HCT116 (cell line): ENCODE data around the gene RFLNA. TPM values are rescaled to one million over a fixed set of nuclear protein-coding genes. Genes with fewer than 3 reads are reported as not detected.

Experiments
- ATAC-seq: fragments of 200-7000 bp; cut with Tn5 transposase; 2 replicates; pipeline ENCODE4 v1.9.1; 2020; ENCODE audit warnings: mild to moderate bottlenecking, moderate library complexity
- BruUV-seq: library from RNA; stranded (reverse); fragments of 400-500 nt; replicated peaks from 2 replicates; lab custom pipeline; 2021; lab: Mats Ljungman, UMichigan
- CTCF ChIA-PET: fragments of 300-600 bp; sonication (Branson Sonifier 250); formaldehyde crosslinking; loops from one replicate; lab custom pipeline; 2021; ENCODE audit warnings: antibody characterized with exemption; lab: Charles Lee
- POLR2A ChIA-PET: fragments of 300-600, 350-600 bp; sonication (Branson Sonifier 250); formaldehyde crosslinking; loops from one replicate; lab custom pipeline; 2021; ENCODE audit warnings: antibody characterized with exemption; lab: Charles Lee
- RAD21 ChIA-PET, 2 experiments: fragments of 300-600 bp; sonication (Branson Sonifier 250); formaldehyde crosslinking; loops; one replicate each; lab custom pipeline; 2023; ENCODE audit warnings: low total read pairs in 2 of 2; ENCODE audit not compliant: uncharacterized antibody in 2 of 2, unreplicated experiment in 2 of 2, low non-redundant PET in 1 of 2; lab: Charles Lee
- DNase-seq: peaks from one replicate; pipeline ENCODE4 v3.0.0-alpha.2; 2010; ENCODE audit warnings: low read depth, low spot score
- H2AFZ ChIP-seq: fragments of 200-600 bp; shearing (Covaris generic), sonication (generic); 2 replicates; pipeline ENCODE4 v1.6.1; 2017; ENCODE audit warnings: low read depth, mixed run types, mixed read lengths, antibody characterized with exemption, low read length; ENCODE audit not compliant: poor library complexity, severe bottlenecking
- H3K27ac ChIP-seq: 2 replicates; pipeline ENCODE4 v1.5.1; 2012; ENCODE audit warnings: low read depth, low read length
- H3K27me3 ChIP-seq: fragments of 200-600 bp; sonication (generic); 2 replicates; pipeline ENCODE4 v1.6.1; 2016; ENCODE audit warnings: mixed run types, low read length, mixed read lengths; ENCODE audit not compliant: insufficient read depth
- H3K36me3 ChIP-seq, 2 experiments: fragments of 200-500 bp in 1 of 2; fragments of 200-600 bp in 1 of 2; sonication (Bioruptor generic) in 1 of 2; sonication (generic) in 1 of 2; 2 replicates each; pipeline versions ENCODE4 v1.5.1 to v1.6.1; 2014 to 2016; ENCODE audit warnings: low read length in 2 of 2, inconsistent platforms in 1 of 2, mixed read lengths in 1 of 2, mixed run types in 1 of 2; ENCODE audit not compliant: insufficient read depth in 2 of 2, control insufficient read depth in 1 of 2
- H3K4me1 ChIP-seq, 2 experiments: fragments of 200-600 bp in 1 of 2; sonication (generic) in 1 of 2; 2 replicates each; pipeline versions ENCODE4 v1.5.1 to v1.6.1; 2012 to 2017; ENCODE audit warnings: low read length in 2 of 2, inconsistent platforms in 1 of 2, mild to moderate bottlenecking in 1 of 2, mixed read lengths in 1 of 2, mixed run types in 1 of 2, moderate library complexity in 1 of 2; ENCODE audit not compliant: insufficient read depth in 2 of 2, control insufficient read depth in 1 of 2
- H3K4me2 ChIP-seq: fragments of 200-600 bp; sonication (generic); 2 replicates; pipeline ENCODE4 v1.6.1; 2017; ENCODE audit warnings: mixed run types, low read length, mixed read lengths
- H3K4me3 ChIP-seq, 2 experiments: fragments of 200-600 bp in 1 of 2; sonication (generic) in 1 of 2; replicated peaks in 1 of 2; 2 replicates each; pipeline ENCODE4 v1.5.1; 2011 to 2016; ENCODE audit warnings: low read length in 2 of 2, control low read depth in 1 of 2, low read depth in 1 of 2, mild to moderate bottlenecking in 1 of 2, mixed read lengths in 1 of 2, mixed run types in 1 of 2
- H3K79me2 ChIP-seq: fragments of 200-600 bp; sonication (generic); 2 replicates; pipeline ENCODE4 v1.6.1; 2017; ENCODE audit warnings: mild to moderate bottlenecking, mixed run types, low read length, moderate library complexity, mixed read lengths; ENCODE audit not compliant: insufficient read depth
- H3K9ac ChIP-seq: fragments of 200-600 bp; sonication (generic); 2 replicates; pipeline ENCODE4 v1.6.1; 2016; ENCODE audit warnings: low read length, mixed read lengths
- H3K9me2 ChIP-seq: fragments of 200-600 bp; sonication (generic), shearing (Covaris generic); 2 replicates; pipeline ENCODE4 v1.6.1; 2017; ENCODE audit warnings: mixed run types, mild to moderate bottlenecking, moderate library complexity; ENCODE audit not compliant: insufficient read depth
- H3K9me3 ChIP-seq, 2 experiments: fragments of 200-500 bp in 1 of 2; fragments of 200-600 bp in 1 of 2; sonication (Bioruptor generic) in 1 of 2; sonication (generic) in 1 of 2; 2 replicates each; pipeline ENCODE4 v1.6.1; 2014 to 2017; ENCODE audit warnings: low read length in 2 of 2, mixed read lengths in 2 of 2, inconsistent platforms in 1 of 2, low read depth in 1 of 2, mild to moderate bottlenecking in 1 of 2, mixed run types in 1 of 2, moderate library complexity in 1 of 2; ENCODE audit not compliant: control insufficient read depth in 1 of 2, insufficient read depth in 1 of 2
- H4K20me1 ChIP-seq: fragments of 200-600 bp; sonication (generic), shearing (Covaris generic); 2 replicates; pipeline ENCODE4 v1.6.1; 2017; ENCODE audit warnings: mixed run types, mild to moderate bottlenecking, moderate library complexity; ENCODE audit not compliant: insufficient read depth
- ATF3 ChIP-seq: IDR thresholded peaks from 2 replicates; pipeline ENCODE4 v1.6.1; 2012
- CTCF ChIP-seq, 3 experiments: fragments of 200-600 bp in 1 of 3; sonication (generic) in 1 of 3; IDR thresholded peaks in 2 of 3; conservative IDR thresholded peaks in 1 of 3; 2 replicates each; pipeline ENCODE4 v1.5.1; 2012 to 2017; ENCODE audit warnings: low read depth in 2 of 3, low read length in 2 of 3, antibody characterized with exemption in 1 of 3, borderline replicate concordance in 1 of 3, control low read depth in 1 of 3, mild to moderate bottlenecking in 1 of 3, mixed read lengths in 1 of 3, mixed run types in 1 of 3, moderate library complexity in 1 of 3; ENCODE audit not compliant: insufficient read depth in 1 of 3
- ELF1 ChIP-seq: IDR thresholded peaks from 2 replicates; pipeline ENCODE4 v1.6.1; 2012; ENCODE audit warnings: low read depth, borderline replicate concordance
- EZH2 ChIP-seq: fragments of 200-600 bp; sonication (generic); IDR thresholded peaks from 2 replicates; pipeline ENCODE4 v1.6.1; 2017; ENCODE audit warnings: antibody characterized with exemption, mixed run types
- EZH2phosphoT487 ChIP-seq: fragments of 200-600 bp; IDR thresholded peaks from 2 replicates; pipeline ENCODE4 v1.6.1; 2018; ENCODE audit warnings: antibody characterized with exemption, borderline replicate concordance
- POLR2AphosphoS5 ChIP-seq: IDR thresholded peaks from 2 replicates; pipeline ENCODE4 v1.6.1; 2011; ENCODE audit warnings: mild to moderate bottlenecking, low read depth, low read length, moderate library complexity
- RAD21 ChIP-seq: IDR thresholded peaks from 2 replicates; pipeline ENCODE4 v1.6.1; 2012; ENCODE audit warnings: low read depth, mild to moderate bottlenecking
- SIN3A ChIP-seq: IDR thresholded peaks from 2 replicates; pipeline ENCODE4 v1.6.1; 2012; ENCODE audit warnings: low read depth
- ZBTB33 ChIP-seq: IDR thresholded peaks from 2 replicates; pipeline ENCODE4 v1.6.1; 2011; ENCODE audit warnings: mild to moderate bottlenecking, low read length, moderate library complexity; ENCODE audit not compliant: insufficient replicate concordance; ENCODE audit errors: extremely low read depth
- ZFX ChIP-seq: fragments of 450-650 bp; IDR thresholded peaks from 2 replicates; pipeline ENCODE4 v1.6.1; 2017
- ZNF274 ChIP-seq: fragments of 200-500 bp; sonication (Bioruptor generic); IDR thresholded peaks from 2 replicates; pipeline ENCODE4 v1.6.1; 2014; ENCODE audit warnings: mild to moderate bottlenecking, low read depth, low read length, inconsistent platforms
- intact Hi-C: fragments of 100-400 bp; cut with micrococcal nuclease; formaldehyde crosslinking; loops from 2 replicates; pipeline ENCODE4 v1.10.0; 2022
- total RNA-seq: library from RNA; stranded (reverse); gene quantifications from one replicate; pipeline ENCODE4 v1.2.1, GENCODE V29; 2021; ENCODE audit not compliant: unreplicated experiment

The RFLNA gene
- total RNA-seq, 1 experiment from 2014 or later, result not detected

- intact Hi-C loops, result no loop called here
- H3K4me2 ChIP-seq, result no peak overlapping the region
- H3K9ac ChIP-seq, result no peak overlapping the region
- no peaks in the 10 kb centered on the region for H3K36me3 ChIP-seq
- ChIA-PET POLR2A (no interaction called here), RAD21 (no interaction called here), CTCF (no interaction called here)
- no peak for ATAC-seq
- no TSS peak for BruUV-seq
- H4K20me1 ChIP-seq, result no peaks in the 10 kb centered on the region
- no peaks in the 10 kb centered on the region for H3K9me3 ChIP-seq
- no peak overlapping the region for H2AFZ ChIP-seq
- H3K27me3 ChIP-seq, result no peaks in the 10 kb centered on the region
- no peaks in the 10 kb centered on the region for H3K79me2 ChIP-seq
- H3K4me1 ChIP-seq, result no peaks in the 10 kb centered on the region
- DNase-seq, result no peak
- H3K27ac ChIP-seq, result no peak overlapping the region
- no peaks in the 10 kb centered on the region for H3K9me2 ChIP-seq
- no peak overlapping the region for H3K4me3 ChIP-seq
- TF ChIP-seq EZH2, result no peak
- TF ChIP-seq POLR2AphosphoS5, result no peak
- no peak for TF ChIP-seq EZH2phosphoT487
- no peak for TF ChIP-seq ZFX
- TF ChIP-seq ELF1, result no peak
- no peak for TF ChIP-seq ZNF274
- no peak for TF ChIP-seq ATF3
Observed at GRCh38 chr12:124303579-124304313, 8.9 kb downstream of the RFLNA start.

- TF ChIP-seq SIN3A, result no peak
- TF ChIP-seq CTCF (IDR thresholded peaks at IDR 0.05 in 2 of 3, conservative IDR thresholded peaks at IDR 0.05 in 1 of 3; ENCODE audit: borderline replicate concordance in 1 of 3, insufficient read depth in 1 of 3, low read depth in 2 of 3, low read length in 2 of 3), result no peak
- TF ChIP-seq EZH2phosphoT487, result no peak
- TF ChIP-seq RAD21, result no peak
- no peak for TF ChIP-seq EZH2
- no peak for TF ChIP-seq POLR2AphosphoS5
- TF ChIP-seq ZBTB33, result no peak
- TF ChIP-seq ELF1, result no peak
- TF ChIP-seq ZNF274, result no peak
- TF ChIP-seq, all 23 proteins: peak for 0
- Histone ChIP-seq H3K4me3 (no peak overlapping the region), H3K9me2 (no peaks in the 10 kb centered on the region), H2AFZ (no peak overlapping the region), H3K36me3 (no peaks in the 10 kb centered on the region), H3K27ac (no peak overlapping the region), H3K79me2 (no peaks in the 10 kb centered on the region), H3K4me1 (no peaks in the 10 kb centered on the region), H3K9me3 (no peaks in the 10 kb centered on the region), H3K9ac (no peak overlapping the region), H3K27me3 (no peaks in the 10 kb centered on the region), H4K20me1 (no peaks in the 10 kb centered on the region), H3K4me2 (no peak overlapping the region)
- ATAC-seq (no peak), DNase-seq (no peak)
- intact Hi-C loops, result no loop called here
- ChIA-PET POLR2A (no interaction called here), CTCF (no interaction called here), RAD21 (no interaction called here)
- BruUV-seq, result no TSS peak
Observed at GRCh38 chr12:124304314-124304790, 9.5 kb downstream of the RFLNA start.
